Activated CD8-positive, alpha-beta memory T cell treated with anti-CD3 and anti-CD28 coated beads for 4 hours (primary cell): ENCODE data around the gene IKZF4.
A peak's percentile ranks its signal among the peaks of the same experiment; 100 is the strongest.
"Not testable (repeated sequence)": the region's sequence is repeated elsewhere in the genome, so short reads cannot be mapped to it uniquely, and the experiment has no call there.

Experiments used
- DNase-seq, 2 donors: peaks; one replicate each; pipeline ENCODE4 v3.0.0-alpha.2; 2020; ENCODE audit warnings: low read depth in 2 of 2

Gene IKZF4

GRCh38 chr12:56020423-56021184 is at the start of gene IKZF4:
Gene IKZF4, plus strand, starts transcription at chr12:56021043. Its CDS starts 451 bp downstream, at chr12:56021494.
- DNase-seq: no peak

DNA sequence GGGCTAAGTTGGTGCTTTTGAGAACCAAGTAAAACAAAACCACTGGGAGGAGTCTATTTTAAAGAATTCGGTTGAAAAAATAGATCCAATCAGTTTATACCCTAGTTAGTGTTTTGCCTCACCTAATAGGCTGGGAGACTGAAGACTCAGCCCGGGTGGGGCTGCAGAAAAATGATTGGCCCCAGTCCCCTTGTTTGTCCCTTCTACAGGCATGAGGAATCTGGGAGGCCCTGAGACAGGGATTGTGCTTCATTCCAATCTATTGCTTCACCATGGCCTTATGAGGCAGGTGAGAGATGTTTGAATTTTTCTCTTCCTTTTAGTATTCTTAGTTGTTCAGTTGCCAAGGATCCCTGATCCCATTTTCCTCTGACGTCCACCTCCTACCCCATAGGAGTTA is 48.8 kb upstream of the IKZF4 start:
- no peak for DNase-seq

DNA sequence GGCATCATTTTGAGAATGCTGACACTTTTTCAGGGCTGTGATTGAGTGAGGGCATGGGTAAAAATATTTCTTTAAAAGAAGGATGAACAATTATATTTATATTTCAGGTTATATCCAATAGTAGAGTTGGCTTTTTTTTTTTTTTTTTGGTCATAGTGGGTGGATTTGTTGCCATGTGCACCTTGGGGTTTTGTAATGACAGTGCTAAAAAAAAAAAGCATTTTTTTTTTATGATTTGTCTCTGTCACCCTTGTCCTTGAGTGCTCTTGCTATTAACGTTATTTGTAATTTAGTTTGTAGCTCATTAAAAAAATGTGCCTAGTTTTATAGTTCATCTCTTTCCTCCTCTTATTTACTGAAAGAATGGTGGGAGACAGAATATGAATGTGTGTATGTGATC is 48.4 kb upstream of the IKZF4 start:
- no peak for DNase-seq

- no peak for DNase-seq
Observed at GRCh38 chr12:55972911-55973598, 47.8 kb upstream of the IKZF4 start.

DNA sequence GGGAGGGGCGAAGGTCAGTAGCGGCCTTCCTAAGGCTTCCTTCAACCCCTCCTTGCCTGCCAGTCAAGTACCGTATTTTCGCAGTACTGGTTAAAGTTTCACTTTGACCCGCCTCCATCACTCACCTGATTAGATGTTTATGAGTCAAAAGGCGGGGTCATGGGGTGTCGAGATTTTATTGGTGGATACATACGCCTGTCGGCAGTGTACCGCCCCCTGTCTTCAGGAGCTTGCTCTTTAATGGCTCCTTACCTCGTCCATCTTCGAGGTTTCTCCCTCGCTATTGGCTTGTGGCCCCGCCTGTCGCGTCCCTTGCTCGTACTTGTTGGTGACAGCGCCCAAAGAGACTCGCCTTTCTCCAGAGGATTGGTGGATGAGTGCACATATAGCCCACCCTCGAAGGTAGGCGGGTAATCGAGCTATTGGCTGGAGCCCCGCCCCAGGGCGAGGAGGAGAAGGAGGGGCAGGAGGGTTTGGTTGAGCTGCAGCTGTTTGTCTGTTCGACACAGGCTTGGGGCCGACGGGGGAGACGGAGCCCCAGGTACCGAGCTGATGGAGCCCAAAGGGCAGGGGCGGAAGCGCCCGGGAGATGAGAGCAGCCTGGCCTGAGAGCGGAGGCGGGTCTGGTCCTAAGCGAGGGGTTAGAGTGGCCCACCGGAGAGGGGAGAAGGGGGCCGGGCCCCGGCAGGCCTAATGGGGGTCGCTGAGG is 47.1 kb upstream of the IKZF4 start, which contains the start of gene RAB5B:
Gene RAB5B, plus strand, starts transcription at position 480 of the 709 bp plus-strand sequence. CDS start 12,883 bp downstream, outside the sequence.
- DNase-seq: peak; percentile 94 to 99

DNA sequence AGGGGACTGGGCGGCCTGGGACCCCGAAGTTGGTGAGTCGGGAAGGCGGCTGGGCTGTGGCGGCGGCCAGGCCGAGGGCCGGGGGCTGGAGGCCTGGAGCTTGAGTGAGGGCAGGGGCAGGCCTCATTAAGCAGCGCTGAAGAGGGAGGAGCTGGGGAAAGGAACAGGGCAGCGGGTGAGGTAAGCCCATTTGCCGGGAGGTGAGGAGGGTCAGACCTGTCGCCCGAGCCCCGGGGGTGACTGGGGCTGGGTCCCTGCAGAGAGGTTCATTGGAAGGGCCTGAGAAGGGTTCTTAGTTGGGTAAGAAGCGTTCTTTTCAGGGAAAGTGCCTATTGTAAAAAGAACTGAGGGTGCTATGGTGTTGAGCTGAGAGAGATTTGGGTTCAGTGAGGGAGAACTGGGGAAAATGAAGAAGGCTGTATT is 46.5 kb upstream of the IKZF4 start:
- DNase-seq: peak in 1 of 2 donors; percentile 14

- no peak for DNase-seq
Observed at GRCh38 chr12:55978393-55978792, 42.5 kb upstream of the IKZF4 start.

DNA sequence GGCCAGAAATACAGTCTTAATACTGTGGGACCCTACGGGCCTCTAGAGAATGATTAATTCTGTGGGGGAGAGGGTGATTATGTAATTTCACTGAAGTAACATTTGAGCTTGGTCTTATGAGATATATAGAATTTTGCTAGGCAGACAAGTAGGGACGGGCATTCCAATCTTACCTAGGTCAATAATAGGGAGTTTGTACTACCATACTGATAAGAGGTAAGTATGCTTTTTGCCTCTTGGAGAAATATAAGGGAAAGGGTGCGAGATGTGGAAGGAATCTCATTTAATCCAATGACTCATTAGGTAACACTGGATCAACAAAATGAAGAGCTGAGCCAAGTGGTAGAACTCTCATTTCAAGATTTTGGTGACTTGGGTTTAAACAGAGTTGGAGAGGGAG is 41.8 kb upstream of the IKZF4 start:
- DNase-seq: no peak

DNA sequence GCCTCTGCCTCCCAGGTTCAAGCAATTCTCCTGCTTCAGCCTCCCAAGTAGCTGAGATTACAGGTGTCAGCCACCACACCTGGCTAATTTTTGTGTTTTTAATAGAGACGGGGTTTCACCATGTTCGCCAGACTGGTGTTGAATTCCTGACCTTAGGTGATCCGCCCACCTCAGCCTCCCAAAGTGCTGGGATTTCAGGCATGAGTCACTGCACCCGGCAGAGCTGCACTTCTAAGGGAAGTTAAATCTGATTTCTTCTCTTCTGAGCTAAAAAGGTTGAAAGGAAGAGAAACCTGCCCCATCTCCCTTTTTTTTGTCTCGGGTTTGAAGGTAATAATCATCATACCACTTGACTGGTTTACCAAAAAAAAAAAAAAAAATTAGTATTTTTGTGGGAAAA is 39.0 kb upstream of the IKZF4 start:
- DNase-seq: not testable (repeated sequence)

- DNase-seq: no peak
Observed at GRCh38 chr12:55982319-55982936, 38.4 kb upstream of the IKZF4 start.

- DNase-seq: no peak
Observed at GRCh38 chr12:55983232-55983842, 37.5 kb upstream of the IKZF4 start.

GRCh38 chr12:55984861-55985260 is 36.0 kb upstream of the IKZF4 start:
- DNase-seq: no peak

GRCh38 chr12:55985341-55985740 is 35.5 kb upstream of the IKZF4 start:
- DNase-seq: no peak

GRCh38 chr12:55985976-55986375 is 34.9 kb upstream of the IKZF4 start:
- not testable (repeated sequence) for DNase-seq

DNA sequence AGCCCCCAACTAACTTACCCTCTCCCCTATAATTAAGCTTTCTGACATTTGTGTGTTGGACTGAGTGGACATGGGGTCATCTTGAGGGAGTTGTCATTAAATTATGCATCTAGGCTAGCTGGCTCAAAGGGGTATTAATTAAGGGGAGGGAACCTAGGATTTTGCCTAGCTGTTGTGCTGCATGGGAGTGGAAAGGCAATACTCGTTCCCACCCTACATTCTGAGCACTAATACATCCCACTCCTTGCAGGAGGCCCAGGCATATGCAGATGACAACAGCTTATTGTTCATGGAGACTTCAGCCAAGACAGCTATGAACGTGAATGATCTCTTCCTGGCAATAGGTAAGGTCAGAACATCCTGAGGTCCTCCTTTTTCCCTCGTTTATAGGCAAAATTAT is 29.7 kb upstream of the IKZF4 start:
- no peak for DNase-seq

DNA sequence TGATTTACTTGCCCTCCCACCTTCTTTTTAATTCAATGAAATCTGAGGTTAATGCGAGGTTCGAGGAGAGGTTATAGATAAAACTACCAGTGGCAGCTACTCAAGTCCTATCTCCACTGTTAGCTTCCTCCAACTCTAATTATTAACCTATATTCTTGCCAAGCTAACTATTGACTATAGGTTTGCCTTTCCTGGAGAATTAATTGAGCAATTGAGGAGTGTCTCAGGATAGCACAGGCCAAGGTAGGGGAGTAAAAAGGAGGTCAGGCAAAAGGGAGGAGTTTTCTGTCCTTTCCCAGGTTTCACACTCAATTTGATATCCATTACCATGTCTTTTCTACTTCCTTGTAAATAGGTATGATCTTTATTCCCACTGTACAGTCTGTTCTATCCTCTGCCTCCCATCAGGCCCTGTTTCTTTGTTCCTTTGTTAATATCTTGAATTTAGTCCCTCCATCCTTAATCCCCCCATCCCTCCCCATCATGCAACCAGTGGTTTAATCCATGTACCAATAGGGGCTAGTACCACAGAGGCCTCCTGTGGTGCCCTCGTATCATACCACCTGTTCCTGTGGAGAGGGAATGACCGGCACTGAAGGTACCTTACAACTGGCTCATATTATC is 27.5 kb upstream of the IKZF4 start:
- no peak for DNase-seq

- no peak for DNase-seq
Observed at GRCh38 chr12:55995366-55995765, 25.5 kb upstream of the IKZF4 start.

- DNase-seq: peak; percentile 43 to 53
Observed at GRCh38 chr12:55996201-55996714, 24.6 kb upstream of the IKZF4 start.

DNA sequence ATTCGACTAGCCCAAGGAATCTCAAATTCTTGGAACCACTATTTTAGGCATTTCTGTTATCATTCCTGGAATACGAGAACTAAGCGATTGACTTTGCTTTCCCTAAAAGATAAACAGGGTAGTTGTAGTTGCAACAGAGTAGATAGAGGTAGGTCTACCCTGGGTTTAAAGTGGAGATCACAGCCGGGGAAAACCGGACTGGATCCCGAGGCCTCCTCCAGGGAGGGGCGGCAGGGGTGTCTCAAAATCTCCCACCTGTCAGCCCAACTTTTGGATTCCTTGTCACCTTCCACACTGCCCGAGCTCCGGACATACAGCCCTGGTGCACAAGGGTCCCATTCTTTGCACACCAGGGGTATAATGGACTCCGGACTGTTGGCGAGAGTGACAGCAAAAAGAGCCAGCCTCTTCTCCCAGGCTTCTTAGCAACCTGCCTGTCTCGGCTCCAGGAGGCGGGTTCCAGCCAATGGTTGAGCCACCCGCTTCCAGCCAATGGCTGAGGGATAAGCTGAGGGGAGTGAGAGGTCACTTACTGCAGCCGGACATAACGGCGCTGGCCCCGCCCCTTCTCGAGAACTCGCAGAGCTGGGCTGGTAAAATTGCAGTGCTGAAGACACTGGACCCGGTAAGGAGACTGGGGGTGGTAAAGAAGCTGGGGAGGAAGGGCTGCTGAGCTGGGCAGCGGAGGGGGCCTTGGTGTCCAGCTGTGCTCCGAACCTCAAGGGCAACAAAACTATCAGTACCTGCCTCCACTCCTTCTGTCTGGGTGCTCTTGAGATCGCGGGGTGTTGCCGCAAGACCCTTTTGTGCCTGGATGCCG is 23.9 kb upstream of the IKZF4 start, which contains the start of gene SUOX:
Gene SUOX, plus strand, starts transcription at position 562 of the 820 bp plus-strand sequence. CDS start 4,946 bp downstream, outside the sequence.
- DNase-seq: no peak

DNA sequence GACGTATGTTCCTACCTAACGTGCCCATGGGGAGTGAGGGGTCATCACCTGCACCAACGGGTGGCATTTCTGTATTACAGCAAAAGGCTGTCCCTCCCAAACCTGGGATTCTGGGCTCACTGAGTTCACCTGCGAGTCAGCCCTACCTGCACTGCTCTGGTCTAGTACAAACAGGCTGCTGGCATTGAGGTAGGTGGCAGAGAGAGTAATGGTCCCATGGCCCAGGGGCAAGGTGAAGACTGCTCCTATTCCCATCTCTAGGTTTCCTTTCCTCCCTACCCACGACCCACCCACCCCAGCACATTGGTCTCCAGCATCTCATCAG is 23.3 kb upstream of the IKZF4 start:
- no peak for DNase-seq
